ENCODE results near the gene ACTG2.

DNA sequence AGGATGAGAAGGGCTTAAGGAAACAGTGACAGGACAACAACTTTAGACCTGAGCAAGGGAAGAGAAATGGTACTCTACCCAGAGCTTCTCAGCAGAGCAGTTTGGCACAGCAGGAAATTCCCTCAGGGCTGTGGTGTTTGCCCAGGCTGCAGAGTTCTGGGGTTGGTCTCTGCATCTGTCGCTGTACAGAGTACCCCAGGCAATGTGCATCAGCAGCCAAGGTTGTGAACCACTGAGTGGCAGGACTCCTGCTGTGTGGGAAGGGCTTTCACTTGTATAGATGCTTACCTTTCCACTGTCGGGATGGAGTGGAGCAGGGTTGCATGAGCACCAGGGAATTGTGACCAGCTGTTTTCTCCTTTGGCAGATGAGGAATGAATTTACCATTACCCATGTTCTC lies 42.8 kb upstream of the ACTG2 start:
- TF ChIP-seq, protein P1, sequence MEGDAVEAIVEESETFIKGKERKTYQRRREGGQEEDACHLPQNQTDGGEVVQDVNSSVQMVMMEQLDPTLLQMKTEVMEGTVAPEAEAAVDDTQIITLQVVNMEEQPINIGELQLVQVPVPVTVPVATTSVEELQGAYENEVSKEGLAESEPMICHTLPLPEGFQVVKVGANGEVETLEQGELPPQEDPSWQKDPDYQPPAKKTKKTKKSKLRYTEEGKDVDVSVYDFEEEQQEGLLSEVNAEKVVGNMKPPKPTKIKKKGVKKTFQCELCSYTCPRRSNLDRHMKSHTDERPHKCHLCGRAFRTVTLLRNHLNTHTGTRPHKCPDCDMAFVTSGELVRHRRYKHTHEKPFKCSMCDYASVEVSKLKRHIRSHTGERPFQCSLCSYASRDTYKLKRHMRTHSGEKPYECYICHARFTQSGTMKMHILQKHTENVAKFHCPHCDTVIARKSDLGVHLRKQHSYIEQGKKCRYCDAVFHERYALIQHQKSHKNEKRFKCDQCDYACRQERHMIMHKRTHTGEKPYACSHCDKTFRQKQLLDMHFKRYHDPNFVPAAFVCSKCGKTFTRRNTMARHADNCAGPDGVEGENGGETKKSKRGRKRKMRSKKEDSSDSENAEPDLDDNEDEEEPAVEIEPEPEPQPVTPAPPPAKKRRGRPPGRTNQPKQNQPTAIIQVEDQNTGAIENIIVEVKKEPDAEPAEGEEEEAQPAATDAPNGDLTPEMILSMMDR (IDR thresholded peaks at IDR 0.05 in 2 of 3, conservative IDR thresholded peaks at IDR 0.05 in 1 of 3; ENCODE audit: control insufficient read depth in 2 of 3, extremely low read depth in 1 of 3, insufficient read depth in 1 of 3, low read depth in 3 of 3, low read length in 3 of 3): no peak
- no peak for TF ChIP-seq KLF5 (IDR thresholded peaks at IDR 0.05; ENCODE audit: partially characterized antibody)
- TF ChIP-seq RCOR1 (conservative IDR thresholded peaks at IDR 0.05; ENCODE audit: low read depth, low read length): no peak
- TF ChIP-seq ESRRA (IDR thresholded peaks at IDR 0.05; ENCODE audit: low read length): no peak
- TF ChIP-seq ZNF274 (IDR thresholded peaks at IDR 0.05; ENCODE audit: insufficient read depth, insufficient read length): no peak
- TF ChIP-seq SP1 (IDR thresholded peaks at IDR 0.05; ENCODE audit: low read depth, low read length): no peak
- TF ChIP-seq, protein P2, sequence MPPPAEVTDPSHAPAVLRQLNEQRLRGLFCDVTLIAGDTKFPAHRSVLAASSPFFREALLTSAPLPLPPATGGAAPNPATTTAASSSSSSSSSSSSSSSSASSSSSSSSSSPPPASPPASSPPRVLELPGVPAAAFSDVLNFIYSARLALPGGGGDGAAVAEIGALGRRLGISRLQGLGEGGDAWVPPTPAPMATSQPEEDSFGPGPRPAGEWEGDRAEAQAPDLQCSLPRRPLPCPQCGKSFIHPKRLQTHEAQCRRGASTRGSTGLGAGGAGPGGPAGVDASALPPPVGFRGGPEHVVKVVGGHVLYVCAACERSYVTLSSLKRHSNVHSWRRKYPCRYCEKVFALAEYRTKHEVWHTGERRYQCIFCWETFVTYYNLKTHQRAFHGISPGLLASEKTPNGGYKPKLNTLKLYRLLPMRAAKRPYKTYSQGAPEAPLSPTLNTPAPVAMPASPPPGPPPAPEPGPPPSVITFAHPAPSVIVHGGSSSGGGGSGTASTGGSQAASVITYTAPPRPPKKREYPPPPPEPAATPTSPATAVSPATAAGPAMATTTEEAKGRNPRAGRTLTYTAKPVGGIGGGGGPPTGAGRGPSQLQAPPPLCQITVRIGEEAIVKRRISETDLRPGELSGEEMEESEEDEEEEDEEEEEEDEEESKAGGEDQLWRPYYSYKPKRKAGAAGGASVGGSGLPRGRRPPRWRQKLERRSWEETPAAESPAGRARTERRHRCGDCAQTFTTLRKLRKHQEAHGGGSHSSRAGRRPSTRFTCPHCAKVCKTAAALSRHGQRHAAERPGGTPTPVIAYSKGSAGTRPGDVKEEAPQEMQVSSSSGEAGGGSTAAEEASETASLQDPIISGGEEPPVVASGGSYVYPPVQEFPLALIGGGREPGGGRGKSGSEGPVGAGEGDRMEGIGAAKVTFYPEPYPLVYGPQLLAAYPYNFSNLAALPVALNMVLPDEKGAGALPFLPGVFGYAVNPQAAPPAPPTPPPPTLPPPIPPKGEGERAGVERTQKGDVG (CRISPR knock-in tag; IDR thresholded peaks at IDR 0.05): no peak
